SK-N-SH (cell line): ENCODE results near the gene CHST3.

ENCODE experiments used
- CTCF ChIP-seq: fragments of 200-600 bp; sonication (generic); IDR thresholded peaks from 2 replicates; pipeline ENCODE4 v1.6.1; 2017; ENCODE audit warnings: antibody characterized with exemption, mild to moderate bottlenecking, moderate library complexity
- EZH2phosphoT487 ChIP-seq: fragments of 200-600 bp; sonication (generic); IDR thresholded peaks from 2 replicates; pipeline ENCODE4 v1.6.1; 2017; ENCODE audit warnings: low read depth, mixed run types, mild to moderate bottlenecking, antibody characterized with exemption, moderate library complexity, borderline replicate concordance
- JUND ChIP-seq: IDR thresholded peaks from 2 replicates; pipeline ENCODE4 v1.4.0; 2012
- MAX ChIP-seq: IDR thresholded peaks from 2 replicates; pipeline ENCODE4 v1.4.0; 2012; ENCODE audit warnings: low read depth
- POLR2AphosphoS5 ChIP-seq: IDR thresholded peaks from 2 replicates; pipeline ENCODE4 v1.6.1; 2012; ENCODE audit warnings: low read depth, low read length
- RAD21 ChIP-seq: IDR thresholded peaks from 2 replicates; pipeline ENCODE4 v1.6.1; 2012; ENCODE audit warnings: mild to moderate bottlenecking, low read length
- REST ChIP-seq: IDR thresholded peaks from 2 replicates; pipeline ENCODE4 v1.6.1; 2012; ENCODE audit warnings: mild to moderate bottlenecking, low read depth, low read length, moderate library complexity
- RFX5 ChIP-seq: IDR thresholded peaks from 2 replicates; pipeline ENCODE4 v1.6.1; 2012; ENCODE audit warnings: mild to moderate bottlenecking, improper control_type of control experiment, low read length
- USF2 ChIP-seq: fragments of 150-350 bp; IDR thresholded peaks from 2 replicates; pipeline ENCODE4 v1.6.1; 2017; ENCODE audit warnings: antibody characterized with exemption, low read length, low read depth, borderline replicate concordance
- YY1 ChIP-seq: IDR thresholded peaks from 2 replicates; pipeline ENCODE4 v1.4.0; 2012; ENCODE audit warnings: low read depth, mild to moderate bottlenecking

GRCh38 chr10:72049472-72049871 is 85.3 kb downstream of the CHST3 start:
- TF ChIP-seq EZH2phosphoT487 (no peak), REST (no peak), POLR2AphosphoS5 (no peak), MAX (no peak), RAD21 (no peak), CTCF (no peak), YY1 (no peak), JUND (no peak), RFX5 (no peak), USF2 (no peak)
